ENCODE data around the gene CAPN3.

The CAPN3 gene

GRCh38 chr15:42453826-42454225 is 94.5 kb downstream of the CAPN3 start:
- TF ChIP-seq FOXM1 (IDR thresholded peaks at IDR 0.05; ENCODE audit: borderline replicate concordance, low read depth) (no peak), CEBPB (IDR thresholded peaks at IDR 0.05) (no peak), MAX (IDR thresholded peaks at IDR 0.05) (no peak), YY1 (IDR thresholded peaks at IDR 0.05; ENCODE audit: low read depth) (no peak), USF1 (IDR thresholded peaks at IDR 0.05) (no peak), REST (IDR thresholded peaks at IDR 0.05; ENCODE audit: low read depth) (no peak), NFIC (IDR thresholded peaks at IDR 0.05) (no peak), TAF1 (IDR thresholded peaks at IDR 0.05; ENCODE audit: low read depth) (no peak), RAD21 (IDR thresholded peaks at IDR 0.05; ENCODE audit: low read depth) (no peak), ZBTB7A (IDR thresholded peaks at IDR 0.05; ENCODE audit: low read depth) (no peak), EGR1 (IDR thresholded peaks at IDR 0.05) (no peak)

GRCh38 chr15:42456531-42456930 is 97.2 kb downstream of the CAPN3 start:
- no peak for TF ChIP-seq RAD21 (IDR thresholded peaks at IDR 0.05; ENCODE audit: low read depth)
- no peak for TF ChIP-seq NFIC (IDR thresholded peaks at IDR 0.05)
- no peak for TF ChIP-seq CEBPB (IDR thresholded peaks at IDR 0.05)
- TF ChIP-seq TCF12 (IDR thresholded peaks at IDR 0.05; ENCODE audit: low read depth): no peak
- TF ChIP-seq EGR1 (IDR thresholded peaks at IDR 0.05): no peak
- TF ChIP-seq TAF1 (IDR thresholded peaks at IDR 0.05; ENCODE audit: low read depth): no peak
- TF ChIP-seq ZBTB7A (IDR thresholded peaks at IDR 0.05; ENCODE audit: low read depth): no peak
- TF ChIP-seq USF1 (IDR thresholded peaks at IDR 0.05): no peak
- TF ChIP-seq REST (IDR thresholded peaks at IDR 0.05; ENCODE audit: low read depth): no peak
- no peak for TF ChIP-seq FOXM1 (IDR thresholded peaks at IDR 0.05; ENCODE audit: borderline replicate concordance, low read depth)
- TF ChIP-seq MAX (IDR thresholded peaks at IDR 0.05): no peak
- no peak for TF ChIP-seq EP300 (IDR thresholded peaks at IDR 0.05; ENCODE audit: borderline replicate concordance)
- no peak for TF ChIP-seq TEAD4 (IDR thresholded peaks at IDR 0.05)
- TF ChIP-seq YY1 (IDR thresholded peaks at IDR 0.05; ENCODE audit: low read depth): no peak
- TF ChIP-seq CREB1 (IDR thresholded peaks at IDR 0.05; ENCODE audit: low read depth): no peak

GRCh38 chr15:42456971-42457370 is 97.7 kb downstream of the CAPN3 start:
- TF ChIP-seq CEBPB (IDR thresholded peaks at IDR 0.05): no peak
- no peak for TF ChIP-seq TAF1 (IDR thresholded peaks at IDR 0.05; ENCODE audit: low read depth)
- no peak for TF ChIP-seq NFIC (IDR thresholded peaks at IDR 0.05)
- no peak for TF ChIP-seq ZBTB7A (IDR thresholded peaks at IDR 0.05; ENCODE audit: low read depth)
- TF ChIP-seq USF1 (IDR thresholded peaks at IDR 0.05): no peak
- TF ChIP-seq FOXM1 (IDR thresholded peaks at IDR 0.05; ENCODE audit: borderline replicate concordance, low read depth): no peak
- TF ChIP-seq YY1 (IDR thresholded peaks at IDR 0.05; ENCODE audit: low read depth): no peak
- no peak for TF ChIP-seq CREB1 (IDR thresholded peaks at IDR 0.05; ENCODE audit: low read depth)
- no peak for TF ChIP-seq TEAD4 (IDR thresholded peaks at IDR 0.05)
- no peak for TF ChIP-seq RAD21 (IDR thresholded peaks at IDR 0.05; ENCODE audit: low read depth)
- TF ChIP-seq REST (IDR thresholded peaks at IDR 0.05; ENCODE audit: low read depth): no peak
- TF ChIP-seq TCF12 (IDR thresholded peaks at IDR 0.05; ENCODE audit: low read depth): no peak

Data from Ishikawa (cell line).